GM12878 (cell line): Measurements from ENCODE around the gene FLT4.

Source experiments
- ELK1 ChIP-seq: IDR thresholded peaks from 2 replicates; pipeline ENCODE4 v1.6.1; 2012; ENCODE audit warnings: low read depth, low read length, improper control_type of control experiment
- GABPA ChIP-seq: IDR thresholded peaks from 2 replicates; pipeline ENCODE4 v1.6.1; 2014; ENCODE audit warnings: antibody characterized with exemption, low read depth, mild to moderate bottlenecking, inconsistent platforms
- NRF1 ChIP-seq: conservative IDR thresholded peaks from 2 replicates; pipeline ENCODE4 v1.6.1; 2011; ENCODE audit warnings: mild to moderate bottlenecking, low read depth, low read length, improper control_type of control experiment
- POLR2A ChIP-seq: IDR thresholded peaks from 2 replicates; pipeline ENCODE4 v1.6.1; 2011; ENCODE audit warnings: low read depth, mild to moderate bottlenecking, low read length
- RAD21 ChIP-seq: IDR thresholded peaks from 2 replicates; pipeline ENCODE4 v1.6.1; 2011; ENCODE audit warnings: mild to moderate bottlenecking, low read depth, low read length, moderate library complexity; ENCODE audit not compliant: insufficient read depth
- ZNF24 ChIP-seq: fragments of 450-650 bp; IDR thresholded peaks from 2 replicates; pipeline ENCODE4 v1.6.1; 2017; ENCODE audit warnings: antibody characterized with exemption, mild to moderate bottlenecking
- TF ChIP-seq, protein P1 (sequence below): fragments of 450-650 bp; IDR thresholded peaks from 2 replicates; pipeline ENCODE4 v1.6.1; 2017; ENCODE audit warnings: mild to moderate bottlenecking
- TF ChIP-seq, protein P2 (sequence below), 3 experiments: IDR thresholded peaks in 2 of 3; conservative IDR thresholded peaks in 1 of 3; 2 replicates each; pipeline ENCODE4 v1.5.1; 2011; ENCODE audit warnings: low read depth in 3 of 3, low read length in 3 of 3, mild to moderate bottlenecking in 3 of 3, control low read depth in 2 of 3, moderate library complexity in 2 of 3, inconsistent platforms in 1 of 3, mixed read lengths in 1 of 3; ENCODE audit not compliant: control insufficient read depth in 2 of 3, insufficient read depth in 1 of 3; ENCODE audit errors: extremely low read depth in 1 of 3

GRCh38 chr5:180603076-180603594, 46.3 kb downstream of the FLT4 start:
- TF ChIP-seq NRF1 (no peak), ZNF24 (no peak), ELK1 (no peak), POLR2A (no peak), RAD21 (no peak), GABPA (no peak)
- TF ChIP-seq, protein P1, sequence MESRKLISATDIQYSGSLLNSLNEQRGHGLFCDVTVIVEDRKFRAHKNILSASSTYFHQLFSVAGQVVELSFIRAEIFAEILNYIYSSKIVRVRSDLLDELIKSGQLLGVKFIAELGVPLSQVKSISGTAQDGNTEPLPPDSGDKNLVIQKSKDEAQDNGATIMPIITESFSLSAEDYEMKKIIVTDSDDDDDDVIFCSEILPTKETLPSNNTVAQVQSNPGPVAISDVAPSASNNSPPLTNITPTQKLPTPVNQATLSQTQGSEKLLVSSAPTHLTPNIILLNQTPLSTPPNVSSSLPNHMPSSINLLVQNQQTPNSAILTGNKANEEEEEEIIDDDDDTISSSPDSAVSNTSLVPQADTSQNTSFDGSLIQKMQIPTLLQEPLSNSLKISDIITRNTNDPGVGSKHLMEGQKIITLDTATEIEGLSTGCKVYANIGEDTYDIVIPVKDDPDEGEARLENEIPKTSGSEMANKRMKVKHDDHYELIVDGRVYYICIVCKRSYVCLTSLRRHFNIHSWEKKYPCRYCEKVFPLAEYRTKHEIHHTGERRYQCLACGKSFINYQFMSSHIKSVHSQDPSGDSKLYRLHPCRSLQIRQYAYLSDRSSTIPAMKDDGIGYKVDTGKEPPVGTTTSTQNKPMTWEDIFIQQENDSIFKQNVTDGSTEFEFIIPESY, result no peak
- TF ChIP-seq, protein P2, sequence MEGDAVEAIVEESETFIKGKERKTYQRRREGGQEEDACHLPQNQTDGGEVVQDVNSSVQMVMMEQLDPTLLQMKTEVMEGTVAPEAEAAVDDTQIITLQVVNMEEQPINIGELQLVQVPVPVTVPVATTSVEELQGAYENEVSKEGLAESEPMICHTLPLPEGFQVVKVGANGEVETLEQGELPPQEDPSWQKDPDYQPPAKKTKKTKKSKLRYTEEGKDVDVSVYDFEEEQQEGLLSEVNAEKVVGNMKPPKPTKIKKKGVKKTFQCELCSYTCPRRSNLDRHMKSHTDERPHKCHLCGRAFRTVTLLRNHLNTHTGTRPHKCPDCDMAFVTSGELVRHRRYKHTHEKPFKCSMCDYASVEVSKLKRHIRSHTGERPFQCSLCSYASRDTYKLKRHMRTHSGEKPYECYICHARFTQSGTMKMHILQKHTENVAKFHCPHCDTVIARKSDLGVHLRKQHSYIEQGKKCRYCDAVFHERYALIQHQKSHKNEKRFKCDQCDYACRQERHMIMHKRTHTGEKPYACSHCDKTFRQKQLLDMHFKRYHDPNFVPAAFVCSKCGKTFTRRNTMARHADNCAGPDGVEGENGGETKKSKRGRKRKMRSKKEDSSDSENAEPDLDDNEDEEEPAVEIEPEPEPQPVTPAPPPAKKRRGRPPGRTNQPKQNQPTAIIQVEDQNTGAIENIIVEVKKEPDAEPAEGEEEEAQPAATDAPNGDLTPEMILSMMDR (IDR thresholded peaks at IDR 0.05 in 2 of 3, conservative IDR thresholded peaks at IDR 0.05 in 1 of 3; ENCODE audit: control insufficient read depth in 2 of 3, extremely low read depth in 1 of 3, insufficient read depth in 1 of 3, low read depth in 3 of 3, low read length in 3 of 3), result no peak
